ENCODE measurements around the gene RTCB. TPM values are rescaled to one million over a fixed set of nuclear protein-coding genes. Genes with fewer than 3 reads are reported as not detected.

The RTCB gene
- total and polyA plus RNA-seq, 2 of the 13 experiments (the other 11 are each of a cell fraction or from before 2014, with no cell fraction given): 108 to 167 TPM

- TF ChIP-seq ATF4 (CRISPR knock-in tag; IDR thresholded peaks at IDR 0.05): no peak
- no peak for TF ChIP-seq KDM6A (CRISPR knock-in tag; IDR thresholded peaks at IDR 0.05; ENCODE audit: low read depth)
- TF ChIP-seq HNF4G (IDR thresholded peaks at IDR 0.05; ENCODE audit: borderline replicate concordance, low read depth, low read length): no peak
- TF ChIP-seq HNF4G (CRISPR knock-in tag; IDR thresholded peaks at IDR 0.05; ENCODE audit: borderline replicate concordance, low read depth): no peak
These were observed 18.3 kb upstream of the RTCB start (continued) for GRCh38 chr22:32430352-32430751.

- Histone ChIP-seq H3K9me3 (ENCODE audit: low read length) (no peaks in the 10 kb centered on the region), H3K4me1 (ENCODE audit: insufficient read depth, low read length) (no peaks in the 10 kb centered on the region), H3K4me2 (ENCODE audit: low read depth, low read length) (no peak overlapping the region), H3K79me2 (ENCODE audit: insufficient read depth, low read length) (no peaks in the 10 kb centered on the region), H3K36me3 (replicated peaks in 1 of 2; ENCODE audit: control insufficient read depth in 1 of 2, insufficient read depth in 2 of 2, low read length in 2 of 2) (no peaks in the 10 kb centered on the region), H3K9ac (ENCODE audit: insufficient read depth, low read depth, low read length) (no peak overlapping the region), H3K4me3 (replicated peaks in 1 of 3; ENCODE audit: insufficient read depth in 1 of 3, low read depth in 2 of 3, low read length in 3 of 3) (no peak overlapping the region), H3K27ac (ENCODE audit: extremely low read length, insufficient read depth, low read length) (no peak overlapping the region), H3K27me3 (ENCODE audit: control insufficient read depth in 1 of 2, insufficient read depth in 2 of 2, low read length in 2 of 2) (peaks cover 0 to 21% of the 10 kb centered on the region in 2 experiments; a peak in 2 of 5 replicates), H4K20me1 (ENCODE audit: insufficient read depth, low read length) (no peaks in the 10 kb centered on the region), H2AFZ (ENCODE audit: low read length) (no peak overlapping the region)
- no peak for TF ChIP-seq UBTF (CRISPR knock-in tag; IDR thresholded peaks at IDR 0.05)
- no peak for TF ChIP-seq RBM22 (optimal IDR thresholded peaks at IDR 0.05; ENCODE audit: low read length)
- TF ChIP-seq ZNF704 (CRISPR knock-in tag; IDR thresholded peaks at IDR 0.05; ENCODE audit: borderline replicate concordance): no peak
- no peak for TF ChIP-seq SMARCE1 (IDR thresholded peaks at IDR 0.05; ENCODE audit: borderline replicate concordance)
- WGBS (ENCODE audit: low lambda C conversion rate): 72% methylated on average over 4 of the region's 4 CpGs
- in situ Hi-C loops (cut with HindIII; ENCODE audit: extremely low pct_ligation_motif_present, low pct_unique_long_range_greater_than_20kb): no loop called here
- ATAC-seq: no peak
- no TSS peak for BruUV-seq (replicated peaks)
- intact Hi-C loops (cut with micrococcal nuclease; ENCODE audit: unreplicated experiment): no loop called here
- ChIA-PET POLR2A (no interaction called here), CTCF (ENCODE audit: low intra/inter-chr PET ratio, low total read pairs) (no interaction called here)
- no peak for DNase-seq (ENCODE audit: low spot score)
- FAIRE-seq: no peak
These were observed 14.8 kb upstream of the RTCB start for GRCh38 chr22:32426881-32427280.
